Stimulated activated CD4-positive, alpha-beta T cell treated with anti-CD3 and anti-CD28 coated beads, TNF-alpha, amount 100 ng/mL, for 48 hours (primary cell): Measurements from ENCODE around the gene PAK2.
A peak's percentile ranks its signal among the peaks of the same experiment; 100 is the strongest.
"Not testable (repeated sequence)": the region's sequence is repeated elsewhere in the genome, so short reads cannot be mapped to it uniquely, and the experiment has no call there.

ENCODE experiments used
- DNase-seq, 3 donors: peaks; one replicate each; pipeline ENCODE4 v3.0.0-alpha.2; 2020; ENCODE audit warnings: low read depth in 3 of 3

Gene PAK2

DNA sequence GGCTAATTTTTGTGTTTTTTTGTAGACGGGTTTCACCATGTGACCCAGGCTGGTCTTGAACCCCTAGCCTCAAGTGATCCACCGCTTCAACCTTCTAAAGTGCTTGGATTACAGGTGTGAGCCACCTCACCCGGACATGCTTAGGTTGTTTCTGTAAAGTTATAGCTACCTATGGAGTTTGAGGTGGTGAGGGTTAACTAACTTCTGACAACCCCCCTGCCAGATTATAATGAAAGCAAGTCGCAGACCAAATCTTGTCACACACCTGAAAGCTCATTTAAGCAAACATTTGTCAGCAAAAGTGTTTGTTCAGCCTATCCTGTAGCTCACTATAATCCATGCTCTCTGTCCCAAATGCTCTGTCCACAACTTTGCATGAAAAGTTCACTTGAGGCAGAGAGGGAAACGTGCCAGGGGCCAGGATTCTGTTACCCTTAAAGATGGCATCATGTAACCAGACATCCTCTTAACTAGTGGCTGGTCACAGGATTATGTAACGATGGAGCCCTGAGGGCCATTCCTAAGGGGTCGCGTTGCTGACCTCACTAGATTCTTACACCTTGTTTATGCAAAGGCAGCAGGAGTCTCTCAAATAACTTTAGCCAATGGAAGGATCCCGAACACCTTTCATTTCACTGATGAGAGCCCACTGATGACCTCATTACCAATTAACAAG is 103.9 kb downstream of the PAK2 start:
- DNase-seq = no peak

DNA sequence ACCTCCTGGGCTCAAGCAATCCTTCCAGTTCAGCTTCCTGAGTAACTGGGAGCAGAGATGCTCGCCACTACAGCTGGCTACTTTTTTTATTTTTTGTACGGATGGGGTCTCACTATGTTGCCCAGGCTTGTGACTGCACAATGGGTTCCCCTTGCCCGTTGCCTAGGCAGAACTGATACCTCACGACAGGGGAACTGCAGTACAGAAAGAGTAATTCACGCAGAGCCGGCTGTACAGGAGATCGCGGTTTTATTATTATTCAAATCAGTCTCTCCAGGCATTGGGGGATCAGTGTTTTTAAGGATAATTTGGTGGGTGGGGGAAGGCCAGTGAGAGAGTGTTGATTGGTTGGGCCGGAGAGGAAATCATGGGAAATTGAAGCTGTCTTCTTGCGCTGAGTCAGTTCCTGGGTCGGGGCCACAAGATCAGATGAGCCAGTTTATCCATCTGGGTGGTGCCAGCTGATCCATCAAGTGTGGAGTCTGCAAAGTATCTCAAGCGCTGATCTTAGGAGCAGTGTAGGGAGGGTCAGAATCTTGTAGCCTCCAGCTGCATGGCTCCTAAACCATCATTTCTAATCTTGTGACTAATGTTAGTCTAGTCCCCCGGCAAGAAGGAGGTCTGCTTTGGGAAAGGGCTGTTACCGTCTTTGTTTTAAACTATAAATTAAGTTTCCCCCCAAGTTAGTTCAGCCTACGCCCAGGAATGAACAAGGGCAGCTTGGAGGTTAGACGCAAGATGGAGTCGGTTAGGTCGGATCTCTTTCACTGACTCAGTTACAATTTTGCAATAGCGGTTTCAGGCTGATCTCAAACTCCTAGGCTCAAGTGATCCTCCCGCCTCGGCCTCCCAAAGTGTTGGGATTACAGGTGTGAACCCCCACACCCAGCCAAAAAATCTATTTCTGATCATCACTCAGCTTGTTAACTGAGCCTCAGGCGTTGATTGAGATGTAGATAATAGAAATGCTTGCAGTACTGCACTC is 104.9 kb downstream of the PAK2 start:
- DNase-seq = not testable (repeated sequence)

DNA sequence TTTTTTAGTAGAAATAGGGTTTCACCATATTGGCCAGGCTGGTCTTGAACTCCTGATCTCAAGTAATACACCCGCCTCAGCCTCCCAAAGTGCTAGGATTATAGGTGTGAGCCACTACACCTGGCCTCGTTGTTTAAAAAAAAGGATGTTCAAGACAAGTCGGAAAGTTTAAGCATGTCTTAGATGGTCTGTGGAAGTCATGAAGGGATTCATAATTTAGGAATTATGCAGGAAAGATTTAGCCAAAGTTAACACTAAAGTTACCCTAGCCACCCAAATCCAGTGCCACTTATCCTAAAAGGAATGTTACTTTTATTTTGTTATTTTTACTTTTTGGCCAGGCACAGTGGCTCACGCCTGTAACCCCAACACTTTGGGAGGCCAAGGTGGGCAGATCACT is 108.7 kb downstream of the PAK2 start:
- DNase-seq = not testable (repeated sequence)

DNA sequence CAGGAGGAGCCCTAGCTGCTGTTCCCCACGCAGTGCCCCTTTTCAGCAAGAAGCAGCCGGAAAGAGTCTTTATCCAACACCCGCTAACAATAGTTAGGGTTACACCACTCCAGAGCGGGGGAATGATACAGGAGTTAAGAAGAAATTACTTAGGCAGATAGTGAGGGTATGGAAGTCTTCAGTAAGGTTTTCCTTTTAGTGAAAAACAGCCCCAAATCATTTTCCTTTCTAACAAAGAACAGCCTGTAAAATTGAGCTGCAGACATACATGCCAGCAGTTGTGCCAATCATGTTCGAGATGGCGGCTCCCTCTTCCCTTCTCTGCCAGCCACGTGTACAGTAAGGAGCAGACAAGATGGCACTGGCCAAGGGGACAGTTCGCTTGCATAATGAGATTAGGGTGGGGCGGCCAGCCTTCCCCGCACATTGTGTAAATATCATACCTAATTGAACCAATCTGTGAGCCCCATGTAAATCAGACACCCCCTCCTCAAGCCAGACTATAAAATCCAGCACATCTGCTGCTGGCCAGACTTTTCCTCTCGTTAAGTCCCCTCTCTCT is 109.6 kb downstream of the PAK2 start:
- no peak for DNase-seq

DNA sequence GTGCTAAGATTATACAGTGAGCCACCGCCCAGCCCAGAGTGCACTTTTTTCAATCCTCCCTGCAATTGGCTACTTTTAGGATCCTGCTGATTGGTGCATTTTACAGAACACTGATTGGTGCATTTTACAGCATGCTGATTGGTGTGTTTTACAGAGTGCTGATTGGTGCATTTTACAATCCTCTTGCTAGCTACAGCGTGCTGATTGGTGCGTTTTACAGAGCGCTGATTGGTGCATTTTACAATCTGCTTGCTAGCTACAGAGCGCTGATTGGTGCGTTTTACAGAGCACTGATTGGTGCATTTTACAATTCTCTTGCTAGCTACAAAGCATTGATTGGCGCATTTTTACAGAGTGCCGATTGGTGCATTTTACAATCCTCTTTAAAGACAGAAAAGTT is 123.3 kb downstream of the PAK2 start:
- DNase-seq = not testable (repeated sequence)

DNA sequence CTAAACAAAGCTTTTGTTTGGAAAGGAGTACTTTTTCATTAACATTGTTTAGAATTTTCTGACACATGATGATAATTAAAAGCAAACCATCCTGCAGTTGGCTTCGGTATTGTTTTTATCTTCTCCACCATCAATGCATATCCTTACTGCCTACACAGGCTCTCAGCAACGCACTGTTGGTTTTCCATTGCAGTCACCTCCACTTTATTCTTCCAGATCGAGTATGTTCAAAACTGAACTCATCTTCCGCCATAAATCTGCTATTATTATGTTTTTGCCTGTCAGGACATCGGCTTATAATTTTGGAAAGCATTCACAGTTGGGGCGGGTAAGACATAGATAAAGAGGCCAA is 127.5 kb downstream of the PAK2 start:
- DNase-seq = no peak

DNA sequence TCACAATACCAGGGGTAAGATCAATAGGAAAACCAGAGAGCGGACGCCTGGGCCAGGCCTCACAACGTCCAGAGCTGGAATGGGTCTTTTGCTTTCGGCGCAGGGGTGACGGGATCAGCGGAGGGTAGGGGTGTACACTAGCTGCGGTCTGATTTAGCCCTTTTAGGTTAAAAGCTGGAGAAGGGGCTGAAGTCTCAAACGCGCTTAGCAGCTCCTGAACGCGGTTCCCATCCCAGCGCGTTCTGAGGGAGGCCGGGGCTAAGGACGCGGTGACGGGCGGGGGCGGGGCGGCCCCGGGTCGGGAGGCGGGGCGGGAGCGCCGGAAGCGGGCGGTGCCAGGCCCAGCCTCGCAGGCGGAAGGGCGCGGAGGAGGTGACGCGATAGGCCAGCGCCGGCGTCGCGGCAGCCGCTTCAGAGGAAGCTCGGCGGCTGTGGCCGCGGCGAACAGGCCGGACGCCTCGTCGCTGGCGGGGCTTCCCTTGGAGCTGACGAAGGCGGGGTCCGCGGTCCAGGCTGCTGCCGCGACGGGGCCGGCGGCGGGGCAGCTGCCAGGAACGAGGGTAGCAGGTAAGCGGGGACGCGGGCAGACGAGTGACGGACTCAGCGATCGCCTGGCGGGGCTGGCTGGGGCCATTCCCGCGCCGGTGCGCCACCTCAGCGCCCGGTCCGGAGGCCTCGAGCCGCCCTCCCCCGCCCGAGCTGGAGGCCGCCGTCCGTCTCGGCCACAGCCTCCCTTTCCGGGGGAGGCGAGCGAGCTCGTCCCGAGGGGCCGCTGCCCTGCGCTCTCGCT is 128.0 kb downstream of the PAK2 start, which contains the start of gene SENP5:
Gene SENP5 (plus strand): TSS at position 414 of the 790 bp plus-strand sequence. CDS start 17,262 bp downstream, outside the sequence.
- DNase-seq = peak; percentile 79 to 86 (median 81)

DNA sequence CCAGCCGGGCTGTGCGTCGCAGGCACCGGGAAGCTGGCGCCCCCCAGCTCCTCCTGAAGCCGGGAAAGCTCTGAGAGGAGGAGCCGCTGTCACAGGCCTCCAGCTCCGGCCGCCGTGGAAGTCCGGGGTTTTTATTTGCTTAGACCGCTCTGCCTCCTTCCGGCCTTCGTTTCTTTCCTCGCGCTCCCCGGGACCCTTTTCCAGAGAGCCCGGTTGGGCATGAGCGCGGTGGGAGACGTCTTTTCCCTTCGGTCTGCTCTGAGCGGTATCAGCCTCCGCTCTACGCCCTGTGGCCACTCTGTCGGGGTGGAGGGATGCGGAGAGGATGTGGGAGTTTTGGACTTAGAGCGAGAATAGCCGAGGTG is 128.6 kb downstream of the PAK2 start:
- peak in 2 of 3 donors; percentile 3 to 18 for DNase-seq

DNA sequence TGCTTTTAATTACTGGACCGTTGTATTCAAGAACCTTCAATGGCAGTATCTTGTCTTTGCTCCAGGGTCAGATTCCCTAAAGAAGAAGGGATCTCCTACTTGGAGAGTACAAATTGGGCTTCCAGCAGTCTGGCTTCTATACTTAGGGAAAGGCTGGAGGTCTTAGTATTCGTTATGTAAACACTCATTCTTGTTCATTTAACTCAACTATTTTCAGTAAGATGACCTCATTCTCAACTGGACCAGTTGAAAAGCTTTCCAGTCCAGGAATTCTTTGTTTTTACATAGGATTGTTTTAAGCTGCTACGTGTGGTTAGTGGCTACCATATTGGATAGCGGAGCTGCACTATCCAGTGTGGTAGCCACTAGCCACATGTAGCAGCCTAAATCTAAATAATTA is 132.7 kb downstream of the PAK2 start:
- DNase-seq = no peak

DNA sequence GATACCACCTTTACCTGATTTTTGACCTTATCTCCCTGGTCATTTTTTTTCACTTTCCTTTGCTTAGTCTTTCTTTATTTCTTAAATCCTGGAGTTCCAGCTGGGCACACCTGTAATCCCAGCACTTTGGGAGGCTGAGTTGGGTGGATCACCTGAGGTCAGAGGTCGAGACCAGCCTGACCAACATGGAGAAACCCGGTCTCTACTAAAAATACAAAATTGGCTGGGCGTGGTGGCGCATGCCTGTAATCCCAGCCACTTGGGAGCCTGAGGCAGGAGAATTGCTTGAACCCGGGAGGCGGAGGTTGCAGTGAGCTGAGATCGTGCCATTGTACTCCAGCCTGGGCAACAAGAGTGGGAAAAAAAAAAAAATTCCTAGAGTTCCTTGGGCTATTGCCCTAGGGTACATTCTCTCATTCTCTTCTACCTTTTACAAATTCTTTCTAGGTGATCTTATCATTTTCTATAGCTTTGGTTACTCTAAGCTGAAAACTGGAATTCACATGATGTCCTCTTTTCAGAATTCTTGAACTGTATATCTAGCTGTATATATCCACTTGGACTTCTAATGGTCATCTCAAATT is 134.9 kb downstream of the PAK2 start:
- DNase-seq = not testable (repeated sequence)

DNA sequence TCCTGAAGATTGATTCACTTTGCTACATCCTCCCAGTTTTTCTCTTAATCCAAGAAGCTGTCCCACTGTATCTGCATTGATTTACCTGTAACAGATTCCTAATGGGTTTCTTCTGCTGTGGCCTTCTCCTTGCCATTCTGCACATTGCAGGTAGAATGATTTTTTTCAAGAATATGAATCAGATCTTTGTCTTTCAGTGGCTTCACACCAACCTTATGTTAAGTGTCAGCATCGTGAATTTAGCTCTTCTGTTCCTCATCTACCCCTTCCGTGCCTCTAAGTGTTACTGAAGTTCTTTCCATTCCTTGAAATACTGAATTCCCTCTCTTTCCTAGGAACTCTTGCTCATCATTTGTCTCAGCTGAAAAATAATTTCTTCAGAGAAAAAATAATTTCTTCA is 135.6 kb downstream of the PAK2 start:
- DNase-seq = no peak
